ENCODE measurements around the gene PAK4.

DNA sequence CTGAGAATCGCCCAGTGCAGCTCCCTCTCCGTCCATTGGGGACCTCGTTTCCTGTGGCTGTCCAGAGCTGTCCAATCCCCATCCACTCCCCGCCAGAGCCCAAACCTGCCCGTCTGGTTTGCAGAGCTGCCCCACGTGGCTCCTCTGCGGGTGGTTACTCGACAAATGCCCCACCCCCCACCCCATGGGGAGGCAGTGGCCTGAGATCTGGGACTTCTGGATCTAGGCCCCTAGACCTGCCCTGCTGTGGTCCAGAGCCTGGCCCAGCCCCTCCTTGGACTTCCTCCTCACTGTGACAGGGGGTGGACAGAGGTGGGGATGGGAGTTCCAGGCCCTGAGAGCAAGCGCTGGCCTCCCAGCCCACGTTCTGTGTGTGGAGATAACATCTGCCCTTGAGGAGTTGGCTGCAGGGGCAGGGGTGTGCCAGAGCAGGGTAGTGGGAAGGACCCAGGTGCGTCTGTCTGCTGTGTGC, 29.1 kb downstream of the PAK4 start:
- TF ChIP-seq, protein P1, sequence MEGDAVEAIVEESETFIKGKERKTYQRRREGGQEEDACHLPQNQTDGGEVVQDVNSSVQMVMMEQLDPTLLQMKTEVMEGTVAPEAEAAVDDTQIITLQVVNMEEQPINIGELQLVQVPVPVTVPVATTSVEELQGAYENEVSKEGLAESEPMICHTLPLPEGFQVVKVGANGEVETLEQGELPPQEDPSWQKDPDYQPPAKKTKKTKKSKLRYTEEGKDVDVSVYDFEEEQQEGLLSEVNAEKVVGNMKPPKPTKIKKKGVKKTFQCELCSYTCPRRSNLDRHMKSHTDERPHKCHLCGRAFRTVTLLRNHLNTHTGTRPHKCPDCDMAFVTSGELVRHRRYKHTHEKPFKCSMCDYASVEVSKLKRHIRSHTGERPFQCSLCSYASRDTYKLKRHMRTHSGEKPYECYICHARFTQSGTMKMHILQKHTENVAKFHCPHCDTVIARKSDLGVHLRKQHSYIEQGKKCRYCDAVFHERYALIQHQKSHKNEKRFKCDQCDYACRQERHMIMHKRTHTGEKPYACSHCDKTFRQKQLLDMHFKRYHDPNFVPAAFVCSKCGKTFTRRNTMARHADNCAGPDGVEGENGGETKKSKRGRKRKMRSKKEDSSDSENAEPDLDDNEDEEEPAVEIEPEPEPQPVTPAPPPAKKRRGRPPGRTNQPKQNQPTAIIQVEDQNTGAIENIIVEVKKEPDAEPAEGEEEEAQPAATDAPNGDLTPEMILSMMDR (IDR thresholded peaks at IDR 0.05 in 2 of 3, conservative IDR thresholded peaks at IDR 0.05 in 1 of 3; ENCODE audit: borderline replicate concordance in 1 of 3, insufficient read depth in 1 of 3, low read depth in 2 of 3, low read length in 2 of 3): peak in 1 of 3 experiments; percentile 22; a peak in 1 of 6 replicates
- TF ChIP-seq EZH2 (IDR thresholded peaks at IDR 0.05): no peak
- TF ChIP-seq ZNF274 (IDR thresholded peaks at IDR 0.05; ENCODE audit: low read depth, low read length): no peak
- no peak for TF ChIP-seq POLR2A (IDR thresholded peaks at IDR 0.05; ENCODE audit: borderline replicate concordance, extremely low read depth, insufficient read depth, insufficient read length)
- TF ChIP-seq JUND (IDR thresholded peaks at IDR 0.05): no peak
- TF ChIP-seq SIN3A (IDR thresholded peaks at IDR 0.05; ENCODE audit: low read depth): no peak
- TF ChIP-seq, protein P2, sequence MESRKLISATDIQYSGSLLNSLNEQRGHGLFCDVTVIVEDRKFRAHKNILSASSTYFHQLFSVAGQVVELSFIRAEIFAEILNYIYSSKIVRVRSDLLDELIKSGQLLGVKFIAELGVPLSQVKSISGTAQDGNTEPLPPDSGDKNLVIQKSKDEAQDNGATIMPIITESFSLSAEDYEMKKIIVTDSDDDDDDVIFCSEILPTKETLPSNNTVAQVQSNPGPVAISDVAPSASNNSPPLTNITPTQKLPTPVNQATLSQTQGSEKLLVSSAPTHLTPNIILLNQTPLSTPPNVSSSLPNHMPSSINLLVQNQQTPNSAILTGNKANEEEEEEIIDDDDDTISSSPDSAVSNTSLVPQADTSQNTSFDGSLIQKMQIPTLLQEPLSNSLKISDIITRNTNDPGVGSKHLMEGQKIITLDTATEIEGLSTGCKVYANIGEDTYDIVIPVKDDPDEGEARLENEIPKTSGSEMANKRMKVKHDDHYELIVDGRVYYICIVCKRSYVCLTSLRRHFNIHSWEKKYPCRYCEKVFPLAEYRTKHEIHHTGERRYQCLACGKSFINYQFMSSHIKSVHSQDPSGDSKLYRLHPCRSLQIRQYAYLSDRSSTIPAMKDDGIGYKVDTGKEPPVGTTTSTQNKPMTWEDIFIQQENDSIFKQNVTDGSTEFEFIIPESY (IDR thresholded peaks at IDR 0.05; ENCODE audit: extremely low read depth, insufficient replicate concordance, low read length): no peak
- TF ChIP-seq, protein P3, sequence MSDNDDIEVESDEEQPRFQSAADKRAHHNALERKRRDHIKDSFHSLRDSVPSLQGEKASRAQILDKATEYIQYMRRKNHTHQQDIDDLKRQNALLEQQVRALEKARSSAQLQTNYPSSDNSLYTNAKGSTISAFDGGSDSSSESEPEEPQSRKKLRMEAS (IDR thresholded peaks at IDR 0.05): no peak; the same call in 1 of the 2 replicates
- no peak for TF ChIP-seq EGR1 (IDR thresholded peaks at IDR 0.05; ENCODE audit: low read depth)
- TF ChIP-seq, protein P4, sequence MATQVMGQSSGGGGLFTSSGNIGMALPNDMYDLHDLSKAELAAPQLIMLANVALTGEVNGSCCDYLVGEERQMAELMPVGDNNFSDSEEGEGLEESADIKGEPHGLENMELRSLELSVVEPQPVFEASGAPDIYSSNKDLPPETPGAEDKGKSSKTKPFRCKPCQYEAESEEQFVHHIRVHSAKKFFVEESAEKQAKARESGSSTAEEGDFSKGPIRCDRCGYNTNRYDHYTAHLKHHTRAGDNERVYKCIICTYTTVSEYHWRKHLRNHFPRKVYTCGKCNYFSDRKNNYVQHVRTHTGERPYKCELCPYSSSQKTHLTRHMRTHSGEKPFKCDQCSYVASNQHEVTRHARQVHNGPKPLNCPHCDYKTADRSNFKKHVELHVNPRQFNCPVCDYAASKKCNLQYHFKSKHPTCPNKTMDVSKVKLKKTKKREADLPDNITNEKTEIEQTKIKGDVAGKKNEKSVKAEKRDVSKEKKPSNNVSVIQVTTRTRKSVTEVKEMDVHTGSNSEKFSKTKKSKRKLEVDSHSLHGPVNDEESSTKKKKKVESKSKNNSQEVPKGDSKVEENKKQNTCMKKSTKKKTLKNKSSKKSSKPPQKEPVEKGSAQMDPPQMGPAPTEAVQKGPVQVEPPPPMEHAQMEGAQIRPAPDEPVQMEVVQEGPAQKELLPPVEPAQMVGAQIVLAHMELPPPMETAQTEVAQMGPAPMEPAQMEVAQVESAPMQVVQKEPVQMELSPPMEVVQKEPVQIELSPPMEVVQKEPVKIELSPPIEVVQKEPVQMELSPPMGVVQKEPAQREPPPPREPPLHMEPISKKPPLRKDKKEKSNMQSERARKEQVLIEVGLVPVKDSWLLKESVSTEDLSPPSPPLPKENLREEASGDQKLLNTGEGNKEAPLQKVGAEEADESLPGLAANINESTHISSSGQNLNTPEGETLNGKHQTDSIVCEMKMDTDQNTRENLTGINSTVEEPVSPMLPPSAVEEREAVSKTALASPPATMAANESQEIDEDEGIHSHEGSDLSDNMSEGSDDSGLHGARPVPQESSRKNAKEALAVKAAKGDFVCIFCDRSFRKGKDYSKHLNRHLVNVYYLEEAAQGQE (IDR thresholded peaks at IDR 0.05; ENCODE audit: low read depth): no peak
- TF ChIP-seq YY1 (IDR thresholded peaks at IDR 0.05; ENCODE audit: extremely low read depth, insufficient replicate concordance, low read depth, low read length): no peak
- TF ChIP-seq POLR2AphosphoS5 (IDR thresholded peaks at IDR 0.05; ENCODE audit: low read depth, low read length): no peak
- TF ChIP-seq, protein P5, sequence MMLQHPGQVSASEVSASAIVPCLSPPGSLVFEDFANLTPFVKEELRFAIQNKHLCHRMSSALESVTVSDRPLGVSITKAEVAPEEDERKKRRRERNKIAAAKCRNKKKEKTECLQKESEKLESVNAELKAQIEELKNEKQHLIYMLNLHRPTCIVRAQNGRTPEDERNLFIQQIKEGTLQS (IDR thresholded peaks at IDR 0.05): no peak
